ENCODE results near the gene GARIN1A. TPM values are rescaled to one million over a fixed set of nuclear protein-coding genes. Genes with fewer than 3 reads are reported as not detected.

The GARIN1A gene
- total RNA-seq, 1 experiment from 2014 or later: 0.57 TPM

GRCh38 chr7:128673571-128673970 is 1.5 kb downstream of the GARIN1A start:
- no TSS peak for BruUV-seq (replicated peaks)
- CTCF ChIA-PET: no interaction called here
- Histone ChIP-seq H3K27me3 (ENCODE audit: insufficient read depth, low read depth) (no peaks in the 10 kb centered on the region), H3K27ac (no peak overlapping the region), H3K36me3 (ENCODE audit: low read depth) (no peaks in the 10 kb centered on the region), H3K4me1 (replicated peaks; ENCODE audit: insufficient read depth) (no peaks in the 10 kb centered on the region), H3F3A (ENCODE audit: insufficient read depth, low read depth) (0 out of 2 replicates have a peak, but pooled peaks cover 2% of the 10 kb centered on the region), H3K9me3 (ENCODE audit: insufficient read depth, low read depth) (no peaks in the 10 kb centered on the region), H3K79me2 (ENCODE audit: low read depth) (no peaks in the 10 kb centered on the region), H3K9me2 (ENCODE audit: insufficient read depth) (no peaks in the 10 kb centered on the region), H2AFZ (no peak overlapping the region), H4K20me1 (ENCODE audit: insufficient read depth) (no peaks in the 10 kb centered on the region), H3K4me3 (no peak overlapping the region), H3K4me2 (no peak overlapping the region)
- intact Hi-C loops (cut with micrococcal nuclease; ENCODE audit: unreplicated experiment): no loop called here
- POLR2A ChIA-PET (ENCODE audit: unreplicated experiment): no interaction called here
- TF ChIP-seq, protein P1, sequence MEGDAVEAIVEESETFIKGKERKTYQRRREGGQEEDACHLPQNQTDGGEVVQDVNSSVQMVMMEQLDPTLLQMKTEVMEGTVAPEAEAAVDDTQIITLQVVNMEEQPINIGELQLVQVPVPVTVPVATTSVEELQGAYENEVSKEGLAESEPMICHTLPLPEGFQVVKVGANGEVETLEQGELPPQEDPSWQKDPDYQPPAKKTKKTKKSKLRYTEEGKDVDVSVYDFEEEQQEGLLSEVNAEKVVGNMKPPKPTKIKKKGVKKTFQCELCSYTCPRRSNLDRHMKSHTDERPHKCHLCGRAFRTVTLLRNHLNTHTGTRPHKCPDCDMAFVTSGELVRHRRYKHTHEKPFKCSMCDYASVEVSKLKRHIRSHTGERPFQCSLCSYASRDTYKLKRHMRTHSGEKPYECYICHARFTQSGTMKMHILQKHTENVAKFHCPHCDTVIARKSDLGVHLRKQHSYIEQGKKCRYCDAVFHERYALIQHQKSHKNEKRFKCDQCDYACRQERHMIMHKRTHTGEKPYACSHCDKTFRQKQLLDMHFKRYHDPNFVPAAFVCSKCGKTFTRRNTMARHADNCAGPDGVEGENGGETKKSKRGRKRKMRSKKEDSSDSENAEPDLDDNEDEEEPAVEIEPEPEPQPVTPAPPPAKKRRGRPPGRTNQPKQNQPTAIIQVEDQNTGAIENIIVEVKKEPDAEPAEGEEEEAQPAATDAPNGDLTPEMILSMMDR (conservative IDR thresholded peaks at IDR 0.05): no peak
- TF ChIP-seq EZH2 (IDR thresholded peaks at IDR 0.05; ENCODE audit: low read depth): no peak
- no peak for DNase-seq

DNA sequence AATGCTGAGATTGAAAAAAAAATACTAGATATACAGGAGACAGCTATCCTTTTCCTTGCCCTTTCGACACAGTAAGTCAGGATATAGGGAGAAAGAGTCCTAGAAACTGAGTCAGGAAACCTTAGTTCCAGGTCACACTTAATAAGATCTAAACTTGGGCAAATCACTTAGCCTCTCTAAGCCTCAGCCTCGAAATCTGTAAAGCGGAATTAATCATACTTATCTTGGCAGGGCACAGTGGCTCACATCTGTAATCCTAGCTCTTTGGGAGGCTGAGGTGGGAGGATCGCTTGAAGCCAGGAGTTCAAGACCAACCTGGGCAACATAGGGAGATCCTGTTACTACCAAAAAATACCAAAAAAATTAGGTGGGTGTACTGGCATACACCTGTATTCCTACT is 4.6 kb downstream of the GARIN1A start:
- no peak overlapping the region for H2AFZ ChIP-seq
- no peaks in the 10 kb centered on the region for H3F3A ChIP-seq (ENCODE audit: insufficient read depth, low read depth)
- no peaks in the 10 kb centered on the region for H3K9me2 ChIP-seq (ENCODE audit: insufficient read depth)
- TF ChIP-seq, protein P1 (conservative IDR thresholded peaks at IDR 0.05): no peak
- TF ChIP-seq EZH2 (IDR thresholded peaks at IDR 0.05; ENCODE audit: low read depth): no peak
- intact Hi-C loops (cut with micrococcal nuclease; ENCODE audit: unreplicated experiment): no loop called here
- POLR2A ChIA-PET (ENCODE audit: unreplicated experiment): no interaction called here
- H3K4me1 ChIP-seq (replicated peaks; ENCODE audit: insufficient read depth): no peaks in the 10 kb centered on the region
- H3K9me3 ChIP-seq (ENCODE audit: insufficient read depth, low read depth): no peaks in the 10 kb centered on the region
- H4K20me1 ChIP-seq (ENCODE audit: insufficient read depth): no peaks in the 10 kb centered on the region
- H3K27me3 ChIP-seq (ENCODE audit: insufficient read depth, low read depth): no peaks in the 10 kb centered on the region
- no peak overlapping the region for H3K4me2 ChIP-seq
- H3K27ac ChIP-seq: no peak overlapping the region
- no peak for DNase-seq
- CTCF ChIA-PET: interaction anchor here (0.6 kb wide), 1 partner anchor 77 kb away, joined by 3 read pairs; no protein-coding TSS in a partner anchor
- no peak overlapping the region for H3K4me3 ChIP-seq
- no TSS peak for BruUV-seq (replicated peaks)
- H3K36me3 ChIP-seq (ENCODE audit: low read depth): no peaks in the 10 kb centered on the region
- H3K79me2 ChIP-seq (ENCODE audit: low read depth): no peaks in the 10 kb centered on the region

DNA sequence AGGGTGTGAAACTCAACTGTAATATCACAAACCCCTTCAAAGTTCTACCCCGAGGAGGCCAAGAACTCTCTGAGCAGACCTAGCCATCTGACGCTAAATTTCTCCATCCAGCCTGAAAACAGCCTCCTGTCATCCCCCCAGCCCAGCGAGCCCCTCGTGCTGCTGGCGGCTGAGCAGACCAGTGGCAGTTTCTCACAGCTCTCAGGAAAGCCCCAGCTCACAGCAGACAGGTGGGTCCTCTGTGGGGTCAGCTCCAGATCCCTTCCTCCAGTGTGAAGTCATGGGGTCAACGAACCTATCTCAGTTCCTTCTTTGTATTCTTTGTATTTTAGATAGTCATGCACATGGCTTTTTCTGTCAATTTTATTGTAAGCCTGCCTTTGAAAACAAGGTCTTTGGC is 7.8 kb downstream of the GARIN1A start:
- H3K4me3 ChIP-seq: no peak overlapping the region
- no peaks in the 10 kb centered on the region for H4K20me1 ChIP-seq (ENCODE audit: insufficient read depth)
- H3K9me3 ChIP-seq (ENCODE audit: insufficient read depth, low read depth): no peaks in the 10 kb centered on the region
- BruUV-seq (replicated peaks): no TSS peak
- H3K9me2 ChIP-seq (ENCODE audit: insufficient read depth): no peaks in the 10 kb centered on the region
- TF ChIP-seq, protein P1 (conservative IDR thresholded peaks at IDR 0.05): no peak
- TF ChIP-seq EZH2 (IDR thresholded peaks at IDR 0.05; ENCODE audit: low read depth): no peak
- H2AFZ ChIP-seq: no peak overlapping the region
- H3K27me3 ChIP-seq (ENCODE audit: insufficient read depth, low read depth): no peaks in the 10 kb centered on the region
- no peak for DNase-seq
- ChIA-PET CTCF (interaction anchor here (0.6 kb wide), 1 partner anchor 71 kb away, joined by 3 read pairs; no protein-coding TSS in a partner anchor), POLR2A (ENCODE audit: unreplicated experiment) (no interaction called here)
- H3K4me1 ChIP-seq (replicated peaks; ENCODE audit: insufficient read depth): no peaks in the 10 kb centered on the region
- H3K36me3 ChIP-seq (ENCODE audit: low read depth): no peaks in the 10 kb centered on the region
- H3K79me2 ChIP-seq (ENCODE audit: low read depth): no peaks in the 10 kb centered on the region
- no peaks in the 10 kb centered on the region for H3F3A ChIP-seq (ENCODE audit: insufficient read depth, low read depth)
- no peak overlapping the region for H3K27ac ChIP-seq
- intact Hi-C loops (cut with micrococcal nuclease; ENCODE audit: unreplicated experiment): no loop called here
- H3K4me2 ChIP-seq: no peak overlapping the region
